CD14-positive monocyte (primary cell): ENCODE measurements around the gene HAPLN2. TPM values are rescaled to one million over a fixed set of nuclear protein-coding genes. Genes with fewer than 3 reads are reported as not detected.

ENCODE experiments used
- DNase-seq, 3 donors: peaks; one replicate each; pipeline ENCODE4 v3.0.0-alpha.2; 2011 to 2022
- H2AFZ ChIP-seq: 2 replicates; pipeline ENCODE4 v1.6.0; 2012; ENCODE audit warnings: mild to moderate bottlenecking, low read depth, low read length, inconsistent platforms; ENCODE audit not compliant: insufficient read depth, poor library complexity, severe bottlenecking
- H3K27ac ChIP-seq, 2 donors: 1 replicate in 1 of 2; 2 replicates in 1 of 2; pipeline ENCODE4 v1.5.1; 2012 to 2013; ENCODE audit warnings: low read length in 2 of 2, control low read depth in 1 of 2, inconsistent platforms in 1 of 2, low read depth in 1 of 2, mild to moderate bottlenecking in 1 of 2
- H3K27me3 ChIP-seq, 2 donors: one replicate each; pipeline versions ENCODE4 v1.6.0 to v1.6.1; 2011 to 2013; ENCODE audit warnings: low read length in 2 of 2; ENCODE audit not compliant: control insufficient read depth in 2 of 2, insufficient read depth in 2 of 2
- H3K36me3 ChIP-seq, 2 donors: replicated peaks in 1 of 2; 1 replicate in 1 of 2; 2 replicates in 1 of 2; pipeline versions ENCODE4 v1.5.1 to v1.6.1; 2012 to 2013; ENCODE audit warnings: low read length in 2 of 2, control low read depth in 1 of 2, inconsistent platforms in 1 of 2, mild to moderate bottlenecking in 1 of 2; ENCODE audit not compliant: insufficient read depth in 2 of 2, control insufficient read depth in 1 of 2
- H3K4me1 ChIP-seq, 2 donors: 1 replicate in 1 of 2; 2 replicates in 1 of 2; pipeline versions ENCODE4 v1.5.1 to v1.6.1; 2012 to 2013; ENCODE audit warnings: low read length in 2 of 2, control low read depth in 1 of 2, inconsistent platforms in 1 of 2, mild to moderate bottlenecking in 1 of 2, moderate library complexity in 1 of 2; ENCODE audit not compliant: insufficient read depth in 2 of 2, control insufficient read depth in 1 of 2
- H3K4me2 ChIP-seq: replicated peaks from 2 replicates; pipeline ENCODE3; 2012; ENCODE audit warnings: low read length, moderate library complexity, mild to moderate bottlenecking; ENCODE audit not compliant: poor library complexity, severe bottlenecking; ENCODE audit errors: extremely low read depth
- H3K4me3 ChIP-seq, 3 experiments: fragments of 200-600 bp in 1 of 3; sonication (generic) in 1 of 3; replicated peaks in 1 of 3; 1 replicate in 2 of 3; 2 replicates in 1 of 3; pipeline ENCODE4 v1.5.1; 2011 to 2013; ENCODE audit warnings: low read length in 3 of 3, mild to moderate bottlenecking in 3 of 3, control low read depth in 2 of 3, low read depth in 2 of 3, inconsistent platforms in 1 of 3, moderate library complexity in 1 of 3
- H3K79me2 ChIP-seq: 2 replicates; pipeline ENCODE4 v1.6.0; 2012; ENCODE audit warnings: mild to moderate bottlenecking, control low read depth, inconsistent platforms, low read length, moderate library complexity; ENCODE audit not compliant: insufficient read depth
- H3K9ac ChIP-seq: 2 replicates; pipeline ENCODE4 v1.6.0; 2017; ENCODE audit warnings: low read length, mild to moderate bottlenecking; ENCODE audit not compliant: insufficient read depth, poor library complexity, severe bottlenecking
- H3K9me3 ChIP-seq, 2 donors: replicated peaks in 1 of 2; 1 replicate in 1 of 2; 2 replicates in 1 of 2; pipeline versions ENCODE4 v1.5.1 to v1.6.1; 2012 to 2013; ENCODE audit warnings: low read length in 2 of 2, control low read depth in 1 of 2; ENCODE audit not compliant: control insufficient read depth in 1 of 2, insufficient read depth in 1 of 2
- H4K20me1 ChIP-seq: 2 replicates; pipeline ENCODE4 v1.6.0; 2012; ENCODE audit warnings: mild to moderate bottlenecking, low read length, control low read depth, moderate library complexity; ENCODE audit not compliant: insufficient read depth
- H3K27ac Mint-ChIP-seq, 7 donors: one replicate each; pipeline ENCODE4 v1.8.0; 2020; ENCODE audit warnings: mild to moderate bottlenecking in 7 of 7, mixed read lengths in 7 of 7, moderate library complexity in 6 of 7, inconsistent platforms in 2 of 7
- H3K27me3 Mint-ChIP-seq, 3 donors: one replicate each; pipeline ENCODE4 v1.8.0; 2021 to 2022; ENCODE audit warnings: low read depth in 3 of 3, mild to moderate bottlenecking in 3 of 3, mixed read lengths in 3 of 3, moderate library complexity in 3 of 3, inconsistent platforms in 1 of 3
- H3K36me3 Mint-ChIP-seq, 2 donors: one replicate each; pipeline ENCODE4 v1.8.0; 2020; ENCODE audit warnings: mixed read lengths in 2 of 2, inconsistent platforms in 1 of 2, mild to moderate bottlenecking in 1 of 2
- H3K4me1 Mint-ChIP-seq: one replicate; pipeline ENCODE4 v1.8.0; 2020; ENCODE audit warnings: mild to moderate bottlenecking, mixed read lengths
- H3K4me3 Mint-ChIP-seq, 2 donors: one replicate each; pipeline ENCODE4 v1.8.0; 2020; ENCODE audit warnings: mild to moderate bottlenecking in 2 of 2, mixed read lengths in 2 of 2, moderate library complexity in 1 of 2
- H3K9me3 Mint-ChIP-seq, 7 donors: one replicate each; pipeline ENCODE4 v1.8.0; 2020 to 2022; ENCODE audit warnings: mixed read lengths in 7 of 7, mild to moderate bottlenecking in 6 of 7, moderate library complexity in 6 of 7, inconsistent platforms in 2 of 7
- CTCF ChIP-seq: fragments of 200-600 bp; IDR thresholded peaks from one replicate; pipeline ENCODE4 v1.8.0; 2022; ENCODE audit warnings: antibody characterized with exemption, mild to moderate bottlenecking
- WGBS: methylation state at CpG from one replicate; pipeline ENCODE4 v1.1.5; 2013; ENCODE audit warnings: missing lambda C conversion rate; ENCODE audit not compliant: insufficient coverage; 5-methylcytosine and 5-hydroxymethylcytosine counted together
- intact Hi-C, 2 donors: fragments of 100-400 bp; cut with micrococcal nuclease; formaldehyde crosslinking; loops; one replicate each; pipeline versions ENCODE4 v1.15.0 to v1.15.1; 2023
- polyA plus RNA-seq, 3 donors: library from polyadenylated mRNA; depleted of rRNA in 1 of 3; unstranded in 2 of 3; stranded (reverse) in 1 of 3; fragments of 300-500 nt in 2 of 3; fragments of >200 nt in 1 of 3; fragmentation: Illumina TruSeq in 2 of 3; gene quantifications; 1 replicate in 2 of 3; 2 replicates in 1 of 3; pipeline ENCODE4 v1.2.3, GENCODE V29; 2012 to 2021

The HAPLN2 gene
- polyA plus RNA-seq, 3 donors = not detected

DNA sequence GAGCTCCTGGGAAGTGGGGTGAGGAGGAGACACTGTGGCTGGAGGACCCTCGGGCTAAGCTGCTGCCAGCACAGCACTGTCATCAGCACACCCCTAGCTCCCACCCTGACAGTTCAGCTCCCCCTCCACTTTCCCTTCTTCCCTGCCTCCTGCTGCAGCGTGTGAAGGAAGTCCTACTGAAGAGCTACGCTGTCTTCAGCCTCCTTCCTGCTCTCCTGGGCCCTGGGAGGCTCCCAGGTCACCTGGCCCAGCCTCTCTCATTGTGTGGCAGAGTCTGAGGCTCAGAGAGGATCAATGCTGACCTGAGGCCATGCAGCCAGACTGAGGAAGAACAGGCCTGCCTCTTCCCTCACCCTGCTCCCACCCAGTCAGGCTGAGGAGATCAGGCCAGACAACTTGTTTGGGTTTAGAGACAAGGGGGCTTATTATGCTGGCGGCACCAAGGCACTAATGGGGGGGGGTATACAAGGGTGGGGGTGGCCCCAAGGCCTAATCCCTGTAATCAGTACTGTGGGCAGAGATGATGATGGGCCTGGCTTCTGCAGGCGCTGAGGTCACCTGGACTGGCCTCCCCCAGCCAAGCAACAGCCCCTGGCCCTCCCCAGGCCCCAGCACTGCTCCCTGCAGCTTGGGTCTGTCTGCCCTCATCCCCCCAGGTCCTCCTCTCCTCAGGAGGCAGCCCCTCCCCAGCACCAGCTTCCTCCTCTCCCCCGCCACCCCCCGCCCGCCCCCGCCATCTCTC, 48.9 kb downstream of the HAPLN2 start:
- no peak overlapping the region for H3K4me3 ChIP-seq
- peaks cover 22 to 33% of the 10 kb centered on the region in 2 donors for H3K4me1 ChIP-seq
- no peak overlapping the region for H2AFZ ChIP-seq
- no peak overlapping the region for H3K9ac ChIP-seq
- intact Hi-C loops = no loop called here
- no peaks in the 10 kb centered on the region for H4K20me1 ChIP-seq
- 94% methylated on average over 2 of the region's 9 CpGs for WGBS
- Mint-ChIP-seq H3K27ac (no peak overlapping the region), H3K36me3 (no peaks in the 10 kb centered on the region), H3K4me3 (no peak overlapping the region), H3K27me3 (peaks cover 33 to 65% (median 36%) of the 10 kb centered on the region in 3 donors), H3K4me1 (peaks cover 25% of the 10 kb centered on the region), H3K9me3 (peaks cover 0 to 4% (median 0%) of the 10 kb centered on the region in 7 donors)
- H3K79me2 ChIP-seq = no peaks in the 10 kb centered on the region
- no peak for TF ChIP-seq CTCF
- H3K9me3 ChIP-seq = no peaks in the 10 kb centered on the region
- no peak overlapping the region for H3K4me2 ChIP-seq
- DNase-seq = no peak
- H3K27me3 ChIP-seq = peaks cover 0 to 21% of the 10 kb centered on the region in 2 donors
- no peak overlapping the region for H3K27ac ChIP-seq
- no peaks in the 10 kb centered on the region for H3K36me3 ChIP-seq

- TF ChIP-seq CTCF = no peak
- Mint-ChIP-seq H3K36me3 (no peaks in the 10 kb centered on the region), H3K9me3 (peaks cover 0 to 4% (median 0%) of the 10 kb centered on the region in 7 donors), H3K27me3 (peaks cover 35 to 66% (median 40%) of the 10 kb centered on the region in 3 donors), H3K27ac (no peak overlapping the region), H3K4me1 (peaks cover 18% of the 10 kb centered on the region), H3K4me3 (peak overlapping the region in 1 of 2 donors; percentile 3)
- no peaks in the 10 kb centered on the region for H4K20me1 ChIP-seq
- no peaks in the 10 kb centered on the region for H3K36me3 ChIP-seq
- peaks cover 0 to 28% of the 10 kb centered on the region in 2 donors for H3K27me3 ChIP-seq
- H3K79me2 ChIP-seq = no peaks in the 10 kb centered on the region
- intact Hi-C loops = no loop called here
- DNase-seq = no peak
- 85% methylated on average over 13 of the region's 17 CpGs for WGBS
- no peak overlapping the region for H2AFZ ChIP-seq
- H3K4me3 ChIP-seq = no peak overlapping the region
- no peak overlapping the region for H3K27ac ChIP-seq
- H3K4me2 ChIP-seq = no peak overlapping the region
- peaks cover 17 to 24% of the 10 kb centered on the region in 2 donors for H3K4me1 ChIP-seq
- H3K9me3 ChIP-seq = no peaks in the 10 kb centered on the region
- no peak overlapping the region for H3K9ac ChIP-seq
These were observed 49.8 kb downstream of the HAPLN2 start for GRCh38 chr1:156668801-156669637.
